B cell (primary cell): Measurements from ENCODE around the gene BCAR3. TPM values are rescaled to one million over a fixed set of nuclear protein-coding genes. Genes with fewer than 3 reads are reported as not detected.

Experiments used
- ATAC-seq: fragments of 200-7000 bp; cut with Tn5 transposase; one replicate; pipeline ENCODE4 v1.10.0; 2021; ENCODE audit warnings: low read depth, mild to moderate bottlenecking, moderate number of reproducible peaks, moderate library complexity
- CTCF ChIA-PET: fragments of 350-600 bp; sonication (Branson Sonifier 250); formaldehyde crosslinking; loops from one replicate; lab custom pipeline; 2021; ENCODE audit warnings: antibody characterized with exemption, inconsistent platforms; lab: Charles Lee
- POLR2A ChIA-PET: fragments of 350-600 bp; sonication (Branson Sonifier 250); formaldehyde crosslinking; loops from one replicate; lab custom pipeline; 2021; ENCODE audit warnings: antibody characterized with exemption; lab: Charles Lee
- DNase-seq: peaks from one replicate; pipeline ENCODE4 v3.0.0; 2013
- H2AFZ ChIP-seq: 2 replicates; pipeline ENCODE4 v1.6.1; 2012; ENCODE audit warnings: mild to moderate bottlenecking, low read depth, low read length; ENCODE audit not compliant: insufficient read depth, poor library complexity, severe bottlenecking
- H3K27ac ChIP-seq, 2 donors: 1 replicate in 1 of 2; 2 replicates in 1 of 2; pipeline ENCODE4 v1.5.1; 2012 to 2013; ENCODE audit warnings: low read length in 2 of 2, mild to moderate bottlenecking in 2 of 2, moderate library complexity in 1 of 2
- H3K27me3 ChIP-seq, 4 experiments: fragments of 200-600 bp in 1 of 4; sonication (generic) in 1 of 4; replicated peaks in 1 of 4; 1 replicate in 2 of 4; 2 replicates in 2 of 4; pipeline versions ENCODE4 v1.6.1 to v1.7.0; 2013 to 2016; ENCODE audit warnings: low read length in 3 of 4, mild to moderate bottlenecking in 2 of 4, mixed read lengths in 1 of 4, moderate library complexity in 1 of 4; ENCODE audit not compliant: insufficient read depth in 4 of 4, control insufficient read depth in 3 of 4; ENCODE audit errors: control extremely low read depth in 1 of 4
- H3K36me3 ChIP-seq, 2 experiments: replicated peaks in 1 of 2; 1 replicate in 1 of 2; 2 replicates in 1 of 2; pipeline versions ENCODE4 v1.6.1 to v1.7.1; 2013; ENCODE audit warnings: low read length in 1 of 2; ENCODE audit not compliant: insufficient read depth in 2 of 2, control insufficient read depth in 1 of 2; ENCODE audit errors: control extremely low read depth in 1 of 2, extremely low read depth in 1 of 2
- H3K4me1 ChIP-seq, 2 donors: fragments of 200-600 bp in 1 of 2; sonication (generic) in 1 of 2; 1 replicate in 1 of 2; 2 replicates in 1 of 2; pipeline versions ENCODE4 v1.5.1 to v1.6.1; 2013 to 2017; ENCODE audit warnings: low read length in 2 of 2; ENCODE audit not compliant: control insufficient read depth in 2 of 2, insufficient read depth in 2 of 2
- H3K4me2 ChIP-seq: replicated peaks from 2 replicates; pipeline ENCODE3; 2012; ENCODE audit warnings: mild to moderate bottlenecking, low read depth, low read length; ENCODE audit not compliant: poor library complexity, severe bottlenecking
- H3K4me3 ChIP-seq, 5 experiments: fragments of 200-600 bp in 1 of 5; sonication (generic) in 1 of 5; 1 replicate in 3 of 5; 2 replicates in 2 of 5; pipeline versions ENCODE4 v1.5.1 to v1.7.0; 2011 to 2016; ENCODE audit warnings: low read length in 4 of 5, mild to moderate bottlenecking in 4 of 5, low read depth in 2 of 5, control low read depth in 1 of 5, moderate library complexity in 1 of 5; ENCODE audit not compliant: insufficient read depth in 1 of 5; ENCODE audit errors: control extremely low read depth in 1 of 5, extremely low read depth in 1 of 5
- H3K79me2 ChIP-seq: fragments of 200-600 bp; sonication (generic); one replicate; pipeline ENCODE4 v1.6.0; 2016; ENCODE audit warnings: low read length; ENCODE audit not compliant: control insufficient read depth, insufficient read depth
- H3K9ac ChIP-seq: fragments of 200-600 bp; sonication (generic); 2 replicates; pipeline ENCODE4 v1.6.1; 2017; ENCODE audit warnings: mild to moderate bottlenecking, low read length, moderate library complexity
- H3K9me3 ChIP-seq, 3 donors: one replicate each; pipeline versions ENCODE4 v1.6.1 to v1.7.1; 2013; ENCODE audit warnings: low read length in 2 of 3; ENCODE audit not compliant: control insufficient read depth in 2 of 3, insufficient read depth in 1 of 3; ENCODE audit errors: control extremely low read depth in 1 of 3
- H4K20me1 ChIP-seq: 2 replicates; pipeline ENCODE4 v1.6.0; 2012; ENCODE audit warnings: mild to moderate bottlenecking, low read length; ENCODE audit not compliant: insufficient read depth, control insufficient read depth, poor library complexity, severe bottlenecking
- H3K27ac Mint-ChIP-seq: one replicate; pipeline ENCODE4 v1.8.0; 2021; ENCODE audit warnings: mixed read lengths
- H3K27me3 Mint-ChIP-seq: one replicate; pipeline ENCODE4 v1.8.0; 2021; ENCODE audit warnings: mixed read lengths
- H3K4me1 Mint-ChIP-seq: one replicate; pipeline ENCODE4 v1.8.0; 2021; ENCODE audit warnings: mixed read lengths
- H3K4me3 Mint-ChIP-seq: one replicate; pipeline ENCODE4 v1.8.0; 2021; ENCODE audit warnings: mixed read lengths
- H3K9me3 Mint-ChIP-seq: one replicate; pipeline ENCODE4 v1.8.0; 2022; ENCODE audit warnings: mixed read lengths; ENCODE audit not compliant: insufficient read depth
- CTCF ChIP-seq: fragments of 200-600 bp; IDR thresholded peaks from one replicate; pipeline ENCODE4 v1.8.0; 2022; ENCODE audit warnings: antibody characterized with exemption, mild to moderate bottlenecking
- EZH2 ChIP-seq: IDR thresholded peaks from 2 replicates; pipeline ENCODE4 v1.6.1; 2012; ENCODE audit warnings: borderline replicate concordance, low read depth, mild to moderate bottlenecking, moderate library complexity, low read length; ENCODE audit not compliant: insufficient read depth, poor library complexity, severe bottlenecking
- WGBS: methylation state at CpG from one replicate; pipeline ENCODE4 v1.1.5; 2013; ENCODE audit warnings: missing lambda C conversion rate; ENCODE audit not compliant: insufficient coverage; 5-methylcytosine and 5-hydroxymethylcytosine counted together
- intact Hi-C: fragments of 100-400 bp; cut with micrococcal nuclease; formaldehyde crosslinking; loops from one replicate; pipeline ENCODE4 v1.10.0; 2022
- polyA plus RNA-seq: library from polyadenylated mRNA; depleted of rRNA; stranded (reverse); fragments of >200 nt; gene quantifications from 2 replicates; pipeline ENCODE4 v1.2.3, GENCODE V29; 2012
- total RNA-seq, 2 donors: library from RNA; stranded (reverse); fragments of 120-200 nt in 1 of 2; gene quantifications; 1 replicate in 1 of 2; 2 replicates in 1 of 2; pipeline versions ENCODE4 v1.2.3 to v1.2.4, GENCODE V29; 2013 to 2022

BCAR3 gene
- total and polyA plus RNA-seq, 2 donors (not counting 1 experiment from before 2014, with no cell fraction given) = 6.7 to 13.0 TPM

GRCh38 chr1:93690921-93691789 lies 9.5 kb upstream of the BCAR3 start:
- no peaks in the 10 kb centered on the region for H3K36me3 ChIP-seq
- no peaks in the 10 kb centered on the region for H3K9me3 Mint-ChIP-seq
- H3K27me3 ChIP-seq = no peaks in the 10 kb centered on the region
- no peak overlapping the region for H3K4me3 Mint-ChIP-seq
- no peak overlapping the region for H3K27ac Mint-ChIP-seq
- H3K27me3 Mint-ChIP-seq = no peaks in the 10 kb centered on the region
- 63% methylated on average over 2 of the region's 4 CpGs for WGBS
- H3K4me1 Mint-ChIP-seq = peaks cover 34% of the 10 kb centered on the region
- no peak overlapping the region for H3K4me3 ChIP-seq
- H4K20me1 ChIP-seq = no peaks in the 10 kb centered on the region
- no peak for DNase-seq
- H3K4me1 ChIP-seq = peaks cover 62 to 80% of the 10 kb centered on the region in 2 donors
- intact Hi-C loops = loop anchor here (5.0 kb wide), 1 partner anchor 36 kb away; no protein-coding TSS in a partner anchor
- TF ChIP-seq EZH2 (no peak), CTCF (no peak)
- peaks cover 0 to 1% (median 0%) of the 10 kb centered on the region in 3 donors for H3K9me3 ChIP-seq
- no peak overlapping the region for H2AFZ ChIP-seq
- peak overlapping the region; percentile 66 for H3K4me2 ChIP-seq
- CTCF ChIA-PET = interaction anchor here (1.0 to 3.2 kb wide), 5 partner anchors 9 to 123 kb away, joined by 3 to 13 read pairs (median 4); partner anchors contain the start of gene BCAR3
- H3K27ac ChIP-seq = no peak overlapping the region
- H3K79me2 ChIP-seq = no peaks in the 10 kb centered on the region
- POLR2A ChIA-PET = interaction anchor here (1.2 kb wide), 1 partner anchor 8 kb away, joined by 3 read pairs; no protein-coding TSS in a partner anchor
- no peak for ATAC-seq
- no peak overlapping the region for H3K9ac ChIP-seq

GRCh38 chr1:93690341-93690740 lies 8.7 kb upstream of the BCAR3 start:
- CTCF ChIA-PET = interaction anchor here (1.0 kb wide), 2 partner anchors 14 to 42 kb away, joined by 3 read pairs; no protein-coding TSS in a partner anchor
- Histone ChIP-seq H3K9me3 (peaks cover 0 to 1% (median 0%) of the 10 kb centered on the region in 3 donors), H3K36me3 (no peaks in the 10 kb centered on the region), H3K27ac (no peak overlapping the region), H3K4me1 (peaks cover 62 to 80% of the 10 kb centered on the region in 2 donors), H4K20me1 (no peaks in the 10 kb centered on the region), H3K4me2 (no peak overlapping the region), H2AFZ (no peak overlapping the region), H3K4me3 (no peak overlapping the region), H3K27me3 (no peaks in the 10 kb centered on the region), H3K79me2 (no peaks in the 10 kb centered on the region), H3K9ac (no peak overlapping the region)
- POLR2A ChIA-PET = no interaction called here
- TF ChIP-seq EZH2 (no peak), CTCF (no peak)
- Mint-ChIP-seq H3K27ac (no peak overlapping the region), H3K4me1 (peaks cover 42% of the 10 kb centered on the region), H3K9me3 (no peaks in the 10 kb centered on the region), H3K27me3 (no peaks in the 10 kb centered on the region), H3K4me3 (no peak overlapping the region)
- ATAC-seq = no peak
- intact Hi-C loops = loop anchor here (5.0 kb wide), 1 partner anchor 37 kb away; no protein-coding TSS in a partner anchor
- no peak for DNase-seq
